ENCODE measurements around the gene TK2.

GRCh38 chr16:66462912-66463311 is 87.0 kb downstream of the TK2 start:
- no peak for TF ChIP-seq EZH2 (IDR thresholded peaks at IDR 0.05; ENCODE audit: insufficient read depth, poor library complexity, severe bottlenecking)
- TF ChIP-seq EZH2phosphoT487 (IDR thresholded peaks at IDR 0.05; ENCODE audit: insufficient read depth, low read depth): no peak

Data from GM23248 (cell line).